ENCODE results near the gene STAG3.
"Not testable (repeated sequence)": the region's sequence is repeated elsewhere in the genome, so short reads cannot be mapped to it uniquely, and the experiment has no call there.

Gene STAG3, protein sequence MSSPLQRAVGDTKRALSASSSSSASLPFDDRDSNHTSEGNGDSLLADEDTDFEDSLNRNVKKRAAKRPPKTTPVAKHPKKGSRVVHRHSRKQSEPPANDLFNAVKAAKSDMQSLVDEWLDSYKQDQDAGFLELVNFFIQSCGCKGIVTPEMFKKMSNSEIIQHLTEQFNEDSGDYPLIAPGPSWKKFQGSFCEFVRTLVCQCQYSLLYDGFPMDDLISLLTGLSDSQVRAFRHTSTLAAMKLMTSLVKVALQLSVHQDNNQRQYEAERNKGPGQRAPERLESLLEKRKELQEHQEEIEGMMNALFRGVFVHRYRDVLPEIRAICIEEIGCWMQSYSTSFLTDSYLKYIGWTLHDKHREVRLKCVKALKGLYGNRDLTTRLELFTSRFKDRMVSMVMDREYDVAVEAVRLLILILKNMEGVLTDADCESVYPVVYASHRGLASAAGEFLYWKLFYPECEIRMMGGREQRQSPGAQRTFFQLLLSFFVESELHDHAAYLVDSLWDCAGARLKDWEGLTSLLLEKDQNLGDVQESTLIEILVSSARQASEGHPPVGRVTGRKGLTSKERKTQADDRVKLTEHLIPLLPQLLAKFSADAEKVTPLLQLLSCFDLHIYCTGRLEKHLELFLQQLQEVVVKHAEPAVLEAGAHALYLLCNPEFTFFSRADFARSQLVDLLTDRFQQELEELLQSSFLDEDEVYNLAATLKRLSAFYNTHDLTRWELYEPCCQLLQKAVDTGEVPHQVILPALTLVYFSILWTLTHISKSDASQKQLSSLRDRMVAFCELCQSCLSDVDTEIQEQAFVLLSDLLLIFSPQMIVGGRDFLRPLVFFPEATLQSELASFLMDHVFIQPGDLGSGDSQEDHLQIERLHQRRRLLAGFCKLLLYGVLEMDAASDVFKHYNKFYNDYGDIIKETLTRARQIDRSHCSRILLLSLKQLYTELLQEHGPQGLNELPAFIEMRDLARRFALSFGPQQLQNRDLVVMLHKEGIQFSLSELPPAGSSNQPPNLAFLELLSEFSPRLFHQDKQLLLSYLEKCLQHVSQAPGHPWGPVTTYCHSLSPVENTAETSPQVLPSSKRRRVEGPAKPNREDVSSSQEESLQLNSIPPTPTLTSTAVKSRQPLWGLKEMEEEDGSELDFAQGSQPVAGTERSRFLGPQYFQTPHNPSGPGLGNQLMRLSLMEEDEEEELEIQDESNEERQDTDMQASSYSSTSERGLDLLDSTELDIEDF

DNA sequence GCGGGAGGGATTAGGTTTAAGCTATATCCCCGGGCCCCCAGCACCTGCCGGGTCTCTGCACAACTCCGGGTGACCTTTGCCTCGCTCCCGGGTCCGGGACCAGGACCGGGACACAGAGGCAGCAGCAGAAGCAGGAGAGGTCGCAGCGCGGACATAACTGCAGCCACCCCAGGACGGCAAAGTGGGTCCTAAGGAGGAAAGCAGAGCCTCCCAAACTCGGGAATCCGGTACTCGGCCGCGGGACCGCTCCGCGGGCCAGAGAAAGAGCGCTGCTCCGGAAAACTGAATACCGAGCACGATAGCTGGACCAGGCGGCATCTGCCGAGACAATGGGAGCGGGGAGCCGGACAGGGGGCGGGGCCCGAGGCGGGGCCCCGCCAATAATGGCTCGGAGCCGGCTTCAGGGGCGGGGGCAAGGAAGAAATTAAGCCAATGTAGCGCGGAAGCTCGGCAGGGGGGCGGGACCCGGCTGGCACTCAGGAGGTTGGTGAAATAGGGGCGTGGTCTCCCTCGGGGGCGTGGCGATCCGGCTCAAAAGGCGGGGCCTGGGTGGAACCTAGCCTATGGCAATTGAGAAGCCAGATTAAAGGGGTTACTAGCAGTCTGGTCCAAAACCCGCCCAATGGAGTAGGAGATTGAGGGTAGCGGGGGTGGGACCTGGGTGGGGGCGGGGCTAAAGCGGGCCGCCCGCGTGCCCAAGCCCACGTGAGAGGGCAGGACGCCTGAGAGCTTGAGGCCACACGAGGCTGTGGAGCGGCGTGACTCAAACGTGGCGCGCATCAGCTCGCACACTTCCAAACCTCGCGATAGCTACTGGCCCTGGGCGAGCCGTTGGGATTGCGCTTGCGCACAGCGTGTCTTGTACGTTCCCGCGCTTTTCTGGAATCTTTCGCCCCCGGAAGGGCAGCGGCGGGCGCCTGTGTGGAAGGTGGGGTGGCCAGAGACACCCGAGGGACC, at the start of gene STAG3, which contains the start of gene GPC2:
STAG3 (plus strand) TSS at position 874 of the 957 bp plus-strand sequence. CDS start 2,639 bp downstream, outside the sequence.
GPC2 (minus strand) TSS at position 337 of the 957 bp plus-strand sequence; CDS start at position 155, 182 bp downstream.
- DNase-seq (ENCODE audit: low read depth) = peak; percentile 91

DNA sequence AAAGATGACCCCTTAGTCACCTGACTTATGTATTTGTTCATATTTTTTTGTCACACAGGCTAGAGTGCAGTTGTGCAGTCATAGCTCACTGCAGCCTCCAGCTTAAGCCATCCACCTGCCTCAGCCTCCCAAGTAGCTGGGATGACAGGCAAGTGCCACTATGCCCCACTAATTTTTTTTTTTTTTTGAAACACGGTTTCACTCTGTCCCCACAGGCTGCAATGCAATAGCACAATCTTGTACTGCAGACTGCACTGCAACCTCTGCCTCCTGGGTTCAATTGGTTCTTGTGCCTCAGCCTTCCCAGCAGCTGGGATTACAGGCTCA, 49.1 kb upstream of the STAG3 start:
- DNase-seq (ENCODE audit: low read depth) = no peak

DNA sequence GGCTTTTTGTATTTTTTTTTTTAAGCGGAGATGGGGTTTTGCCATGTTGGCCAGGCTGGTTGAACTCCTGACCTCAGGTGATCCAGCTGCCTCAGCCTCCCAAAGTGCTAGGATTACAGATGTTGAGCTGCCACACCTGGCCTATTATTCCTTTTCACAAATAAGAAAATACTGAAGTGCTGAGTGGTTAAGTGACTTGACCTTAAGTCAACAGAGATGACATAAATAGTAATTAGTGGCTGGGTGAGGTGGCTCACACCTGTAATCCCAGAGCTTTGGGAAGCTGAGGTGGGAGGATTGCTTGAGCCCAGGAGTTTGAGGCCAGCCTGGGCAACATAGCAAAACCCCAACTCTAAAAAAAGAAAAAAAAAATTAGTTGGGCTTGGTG, 47.5 kb upstream of the STAG3 start:
- not testable (repeated sequence) for DNase-seq (ENCODE audit: low read depth)

DNA sequence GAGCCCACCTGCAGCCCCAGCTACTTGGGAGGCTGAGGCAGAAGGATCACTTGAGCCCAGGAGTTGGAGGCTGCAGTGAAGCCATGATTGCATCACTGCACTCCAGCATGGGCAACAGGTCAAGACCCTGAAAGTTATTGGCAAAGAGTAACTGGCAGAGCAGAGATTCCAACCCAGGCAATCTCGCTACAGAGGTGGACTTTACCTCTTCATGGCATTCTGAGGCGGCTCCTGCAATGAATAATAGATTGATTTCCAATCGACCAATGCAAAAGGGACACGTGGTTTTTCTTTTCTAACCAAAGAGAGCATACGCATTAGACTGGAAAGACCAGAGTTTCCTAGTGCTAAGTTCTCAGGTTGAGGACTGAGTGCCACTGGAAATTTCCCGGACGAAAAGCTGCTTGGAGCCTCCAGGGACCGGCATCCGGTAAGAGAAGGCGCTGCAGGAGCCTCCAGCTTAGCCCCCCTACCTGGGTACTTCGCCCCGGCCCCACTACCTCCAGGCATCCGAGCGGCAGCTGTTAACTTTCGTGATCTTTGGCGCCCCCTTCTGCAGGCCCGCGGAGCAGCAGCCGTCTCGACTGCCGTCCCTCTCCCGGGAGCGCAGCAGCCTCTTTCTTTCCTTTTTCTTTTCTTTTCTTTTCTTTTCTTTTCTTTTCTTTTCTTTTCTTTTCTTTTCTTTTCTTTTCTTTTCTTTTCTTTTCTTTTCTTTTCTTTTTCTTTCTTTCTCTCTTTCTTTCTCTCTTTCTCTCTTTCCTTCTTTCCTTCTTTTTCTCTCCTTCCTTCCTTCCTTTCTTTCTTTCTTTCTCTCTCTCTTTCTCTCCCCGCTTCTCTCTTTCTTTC, 46.9 kb upstream of the STAG3 start:
- DNase-seq (ENCODE audit: low read depth) = no peak

DNA sequence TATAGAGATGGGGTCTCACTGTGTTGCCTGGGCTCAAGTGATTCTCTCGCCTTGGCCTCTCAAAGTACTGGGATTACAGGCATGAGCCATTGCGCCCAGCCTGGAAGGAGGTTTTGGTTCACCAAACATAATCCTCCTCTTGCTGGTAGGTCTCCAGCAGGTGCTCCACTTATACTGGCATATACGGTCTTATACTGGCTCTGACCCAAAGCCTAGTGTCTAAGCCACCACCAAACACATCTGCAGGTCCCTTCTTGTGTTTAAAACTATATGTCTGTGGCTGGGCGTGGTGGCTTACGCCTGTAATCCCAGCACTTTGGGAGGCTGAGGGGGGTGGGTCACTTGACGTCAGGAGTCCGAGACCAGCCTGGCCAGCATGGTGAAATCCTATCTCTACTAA, 45.6 kb upstream of the STAG3 start:
- DNase-seq (ENCODE audit: low read depth) = no peak

DNA sequence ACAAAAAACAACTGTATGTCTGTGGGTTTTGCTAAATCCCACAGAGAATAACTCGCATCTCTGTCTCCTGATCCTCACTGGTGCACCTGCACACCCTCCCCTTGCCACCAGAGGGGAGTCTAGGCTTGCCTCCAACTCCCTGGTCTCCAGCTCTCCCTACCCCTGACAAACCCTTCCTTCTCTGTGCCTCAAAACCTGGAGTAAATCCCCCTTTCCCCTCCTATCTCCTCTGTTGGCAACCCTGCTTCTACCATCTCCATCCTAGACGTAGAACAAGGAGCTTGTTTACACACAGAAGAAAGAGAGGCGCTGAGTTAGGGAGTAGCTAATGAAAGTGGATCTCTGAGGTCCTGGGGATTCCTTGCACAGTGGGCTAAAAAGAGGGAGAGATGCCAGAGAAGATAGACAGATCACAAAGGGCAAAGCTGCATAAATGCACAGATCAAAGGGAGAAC, 45.0 kb upstream of the STAG3 start:
- no peak for DNase-seq (ENCODE audit: low read depth)

DNA sequence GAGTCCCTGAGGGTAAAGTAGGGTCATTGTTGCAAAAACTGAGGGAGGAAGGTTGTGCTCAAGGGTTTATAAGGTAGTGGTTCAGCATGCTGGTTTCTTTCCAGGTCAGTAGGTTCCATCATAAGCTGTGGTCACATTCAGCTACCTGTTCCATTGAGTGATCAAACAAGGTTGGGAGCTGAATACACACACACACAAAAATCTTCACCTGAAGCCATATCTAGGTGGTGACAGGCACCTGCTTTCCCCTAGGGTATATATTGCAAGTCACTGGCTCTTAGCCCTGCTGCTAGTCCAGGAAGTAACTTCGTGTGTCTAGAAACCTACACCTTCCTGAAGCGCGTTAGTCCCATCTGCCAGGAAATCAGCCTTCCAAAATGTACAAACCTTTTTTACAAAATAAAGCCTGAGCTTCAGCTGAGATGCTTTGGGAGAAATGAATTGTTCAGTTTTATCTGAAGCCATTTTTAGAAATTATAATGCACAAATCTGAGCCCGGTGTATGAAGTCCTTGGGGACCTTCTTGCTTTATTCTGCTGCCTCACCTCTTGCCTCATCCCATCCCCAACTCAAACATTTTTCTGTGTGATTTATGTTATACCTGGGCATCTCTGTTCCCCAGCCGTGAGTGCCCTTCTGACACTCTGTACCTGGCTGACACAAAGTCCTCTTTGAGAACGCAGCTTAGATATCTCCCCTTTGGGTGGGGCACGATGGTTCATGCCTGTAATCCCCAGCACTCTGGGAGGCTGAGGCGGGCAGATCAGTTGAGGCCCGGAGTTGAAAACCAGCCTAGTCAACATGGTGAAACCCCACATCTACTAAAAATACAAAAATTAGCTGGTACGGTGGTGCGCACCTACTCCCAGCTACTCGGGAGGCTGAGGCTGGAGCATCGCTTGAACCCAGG, 39.6 kb upstream of the STAG3 start:
- no peak for DNase-seq (ENCODE audit: low read depth)

DNA sequence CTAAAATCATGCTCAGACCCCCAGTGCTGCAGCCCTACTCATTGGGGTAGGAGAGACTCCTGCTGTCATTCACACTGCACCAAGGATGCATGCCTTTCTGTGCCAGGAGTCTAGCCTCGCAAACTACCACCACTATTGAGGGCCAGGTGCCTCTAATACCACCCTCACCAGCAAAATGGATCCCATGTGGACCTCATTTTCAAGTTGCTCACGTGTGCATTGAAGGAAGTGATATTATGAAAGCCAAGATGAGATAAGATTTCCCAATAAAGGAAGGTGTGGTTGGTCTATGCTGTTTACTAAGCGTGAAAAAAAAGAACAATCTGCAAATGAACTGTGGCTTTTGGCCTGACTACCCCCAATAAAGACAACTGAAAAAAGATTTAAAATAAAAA, 36.2 kb upstream of the STAG3 start:
- DNase-seq (ENCODE audit: low read depth) = no peak

DNA sequence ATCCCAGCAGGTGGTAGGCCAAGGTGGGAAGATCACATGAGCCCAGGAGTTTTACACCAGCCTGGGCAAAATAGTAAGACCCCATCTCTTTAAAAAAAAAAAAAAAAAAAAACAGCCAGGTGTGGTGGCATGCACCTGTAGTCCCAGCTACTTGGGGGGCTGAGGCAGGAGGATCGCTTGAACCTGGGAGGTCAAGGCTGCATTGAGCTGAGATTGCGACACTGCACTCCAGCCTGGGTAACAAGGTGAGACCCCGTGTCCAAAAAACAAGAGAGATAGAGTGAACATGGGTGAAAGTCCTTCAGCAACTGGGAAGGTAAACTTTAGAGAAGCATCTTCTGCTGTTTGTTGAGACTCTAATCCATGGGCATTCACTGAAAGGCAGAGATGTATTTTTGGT, 35.3 kb upstream of the STAG3 start:
- no peak for DNase-seq (ENCODE audit: low read depth)

DNA sequence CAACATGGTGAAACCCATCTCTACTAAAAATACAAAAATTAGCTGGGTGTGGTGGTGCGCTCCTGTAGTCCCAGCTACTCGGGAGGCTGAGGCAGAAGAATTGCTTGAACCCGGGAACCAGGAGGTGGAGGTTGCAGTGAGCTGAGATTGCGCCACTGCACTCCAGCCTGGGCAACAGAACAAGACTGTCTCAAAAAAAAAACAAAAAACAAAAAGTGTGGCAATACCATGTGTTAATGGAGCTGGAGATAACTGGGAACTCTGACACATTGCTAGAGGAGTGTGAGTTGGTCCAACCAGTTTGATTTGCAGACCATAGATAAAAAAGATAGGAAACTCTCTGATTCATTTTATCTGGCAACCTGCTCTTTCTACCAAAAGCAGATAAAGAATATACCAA, 31.4 kb upstream of the STAG3 start:
- not testable (repeated sequence) for DNase-seq (ENCODE audit: low read depth)

DNA sequence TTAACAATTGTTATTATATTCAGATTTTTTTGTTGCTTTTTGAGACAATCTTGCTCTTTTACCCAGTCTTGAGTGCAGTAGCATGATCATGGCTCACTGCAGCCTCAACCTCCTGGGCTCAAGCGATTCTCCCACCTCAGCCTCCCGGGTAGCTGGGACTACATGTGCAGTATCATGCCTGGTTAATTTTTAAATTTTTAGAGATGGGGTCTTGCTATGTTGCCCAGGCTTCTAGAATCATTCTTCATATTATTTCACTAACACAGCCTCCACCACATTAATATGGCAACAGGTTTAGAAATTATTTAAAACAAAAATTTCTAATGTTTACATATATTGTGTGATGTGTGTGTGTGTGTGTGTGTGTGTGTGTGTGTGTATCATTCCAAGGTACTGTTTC, 30.4 kb upstream of the STAG3 start:
- DNase-seq (ENCODE audit: low read depth) = no peak

DNA sequence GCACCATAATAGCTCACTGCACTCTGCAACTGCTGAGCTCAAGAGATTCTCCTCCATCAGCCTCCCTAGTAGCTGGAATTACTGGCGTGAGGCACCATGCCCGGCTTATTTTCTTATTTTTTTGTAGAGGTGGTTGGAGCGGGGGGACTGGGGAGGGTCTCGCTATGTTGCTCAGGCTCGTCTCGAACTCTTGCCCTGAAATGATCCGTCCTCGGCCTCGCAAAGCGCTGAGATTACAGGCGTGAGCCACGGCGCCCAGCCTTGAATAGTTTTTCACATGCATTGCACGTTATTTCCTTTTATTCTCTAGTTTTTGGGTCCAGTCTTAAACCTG, 29.5 kb upstream of the STAG3 start:
- DNase-seq (ENCODE audit: low read depth) = no peak

DNA sequence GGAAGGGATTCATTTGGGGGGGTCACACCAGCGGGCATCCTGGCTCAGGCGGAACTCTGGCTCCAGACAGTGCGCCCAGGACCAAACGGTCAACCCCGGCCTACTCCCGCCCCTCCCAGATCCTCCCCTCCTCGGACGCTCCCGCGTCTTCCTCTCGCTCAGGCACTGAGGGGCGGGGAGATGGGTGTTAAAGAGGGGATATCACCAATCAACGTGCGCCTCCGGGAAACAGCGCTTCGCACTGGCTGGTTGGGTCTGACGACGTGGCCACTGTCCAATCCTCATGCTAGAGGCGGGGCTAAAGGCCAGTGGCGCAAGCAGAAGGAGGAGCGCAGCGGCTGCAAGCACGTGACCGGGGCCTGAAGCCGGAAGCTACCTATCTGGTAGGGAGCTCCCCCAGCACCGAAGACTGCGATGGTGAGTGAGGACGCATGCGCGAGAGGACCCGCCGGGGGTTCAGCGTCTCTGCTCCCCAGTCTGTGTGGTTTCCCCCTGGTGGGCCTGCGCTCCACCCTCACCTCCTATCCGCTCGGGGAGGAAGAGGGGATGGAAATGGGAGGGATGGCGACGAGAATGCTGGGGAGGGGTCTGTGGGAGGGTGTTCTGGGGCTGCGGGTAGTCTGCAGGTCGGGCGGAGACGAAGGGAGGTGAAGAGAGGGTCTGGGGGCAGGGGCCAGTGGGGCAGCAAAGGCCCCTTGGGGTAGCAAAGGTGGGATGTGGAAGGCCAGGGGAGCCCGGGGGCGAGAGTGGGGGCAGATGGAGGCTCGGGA, 29.0 kb upstream of the STAG3 start, which contains the start of gene LAMTOR4:
LAMTOR4 (plus strand) TSS at position 360 of the 770 bp plus-strand sequence; CDS start at position 415, 55 bp downstream.
- peak; percentile 97 for DNase-seq (ENCODE audit: low read depth)

DNA sequence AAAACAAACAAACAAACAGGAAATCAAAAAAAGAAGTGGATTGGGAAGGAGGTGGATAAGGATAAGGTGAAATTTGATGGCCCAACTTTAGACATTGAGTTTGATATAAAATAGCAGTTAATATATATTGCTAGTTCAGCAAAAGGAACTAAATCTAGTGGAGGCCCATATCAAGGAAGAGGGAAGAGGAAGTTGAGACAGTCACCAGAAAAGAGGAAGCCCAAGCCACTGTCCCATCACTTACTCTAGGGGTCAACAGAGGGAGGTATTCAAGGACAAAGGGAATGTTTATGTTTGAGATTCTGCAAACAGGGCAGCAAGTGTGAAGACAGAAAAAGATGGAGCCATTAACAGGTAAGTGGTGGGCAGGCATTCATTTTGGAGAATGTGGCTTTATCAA, 25.3 kb upstream of the STAG3 start:
- no peak for DNase-seq (ENCODE audit: low read depth)

DNA sequence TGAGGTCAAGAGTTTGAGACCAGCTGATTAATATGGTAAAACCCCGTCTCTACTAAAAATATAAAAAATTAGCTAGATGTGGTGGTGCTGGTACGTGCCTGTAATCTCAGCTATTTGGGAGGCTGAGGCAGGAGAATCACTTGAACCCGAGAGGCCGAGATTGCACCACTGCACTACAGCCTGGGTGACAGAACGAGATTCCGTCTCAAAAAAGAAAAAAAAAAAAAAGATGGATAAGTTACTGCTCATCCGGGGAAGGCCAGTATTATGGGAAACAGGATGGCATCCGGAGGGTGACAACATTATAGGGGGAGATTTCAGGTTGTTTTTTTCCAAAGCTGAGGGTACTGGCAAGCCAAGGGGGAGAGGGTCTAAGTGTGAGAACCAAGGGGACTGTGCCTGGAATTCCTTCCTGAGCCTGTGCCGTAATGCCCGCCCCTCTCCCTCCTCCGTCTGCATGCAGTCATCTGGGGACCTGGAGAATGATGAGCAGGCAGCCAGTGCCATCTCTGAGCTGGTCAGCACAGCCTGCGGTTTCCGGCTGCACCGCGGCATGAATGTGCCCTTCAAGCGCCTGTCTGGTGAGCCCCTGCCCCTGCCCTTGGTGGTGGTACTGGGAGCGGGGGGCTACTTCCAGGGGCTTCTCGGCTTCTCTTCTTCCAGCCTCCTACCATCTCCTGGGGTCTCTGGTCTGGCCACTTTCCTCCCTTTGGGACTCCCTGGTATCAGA, 24.6 kb upstream of the STAG3 start:
- DNase-seq (ENCODE audit: low read depth) = no peak

DNA sequence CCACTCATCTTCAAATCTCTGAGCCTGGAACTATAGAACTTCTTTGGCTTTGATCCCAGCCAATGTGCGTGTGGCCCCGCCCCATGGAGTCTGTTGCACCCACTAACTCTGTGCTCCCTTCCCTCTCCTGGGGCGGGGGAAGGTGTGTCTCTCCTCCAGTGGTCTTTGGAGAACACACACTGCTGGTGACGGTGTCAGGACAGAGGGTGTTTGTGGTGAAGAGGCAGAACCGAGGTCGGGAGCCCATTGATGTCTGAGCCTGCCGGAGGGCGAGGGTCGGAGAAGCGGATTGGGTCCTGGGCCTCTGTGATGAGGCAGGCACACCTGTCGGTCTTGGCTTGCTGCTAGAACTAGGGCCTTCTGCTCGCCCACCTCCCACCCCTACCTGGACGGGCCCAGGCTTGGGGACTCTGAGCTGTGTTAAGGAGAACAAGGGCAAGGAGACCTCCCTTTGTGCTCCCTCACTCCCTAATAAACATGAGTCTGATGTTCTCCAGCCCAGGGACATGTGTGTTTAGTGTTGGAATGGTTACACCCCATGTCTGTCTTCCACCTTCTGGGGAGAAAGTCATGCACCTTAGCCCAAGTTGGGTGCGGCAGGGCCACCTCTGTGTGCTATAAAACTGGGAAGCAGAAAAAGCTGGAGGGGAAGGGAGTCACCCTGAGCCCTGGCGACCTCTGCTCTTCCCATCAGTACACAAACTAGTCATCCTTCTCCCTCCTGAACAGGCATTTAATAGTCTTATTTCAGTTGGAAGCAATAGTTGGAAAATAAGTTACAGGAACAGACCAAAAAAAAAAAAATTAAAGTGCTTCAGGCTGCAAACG, 23.8 kb upstream of the STAG3 start:
- no peak for DNase-seq (ENCODE audit: low read depth)
